NB4 (cell line): ENCODE measurements around the gene RMC1.

Experiments
- POLR2A ChIP-seq: IDR thresholded peaks from 2 replicates; pipeline ENCODE4 v1.6.1; 2011; ENCODE audit warnings: mild to moderate bottlenecking; ENCODE audit not compliant: insufficient read length; ENCODE audit errors: extremely low read depth
- TF ChIP-seq, protein P1 (sequence below): IDR thresholded peaks from one replicate; pipeline ENCODE4 v1.5.1; 2012; ENCODE audit warnings: low read depth, low read length

DNA sequence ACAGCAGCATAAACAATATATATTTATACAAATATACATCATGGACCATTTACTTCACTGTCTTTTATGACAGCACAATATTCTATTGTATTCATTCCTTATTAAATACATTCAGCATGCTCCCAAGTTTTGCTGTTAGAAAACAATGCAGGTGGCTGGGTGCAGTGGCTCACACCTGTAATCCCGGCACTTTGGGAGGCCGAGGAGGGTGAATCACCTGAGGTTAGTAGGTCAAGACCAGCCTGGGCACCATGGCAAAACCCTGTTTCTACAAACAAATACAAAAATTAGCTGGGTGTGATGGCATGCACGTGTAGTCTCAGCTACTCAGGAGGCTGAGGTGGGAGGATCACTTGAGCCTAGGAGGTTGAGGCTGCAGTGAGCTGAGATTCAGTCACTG lies 44.0 kb downstream of the RMC1 start:
- TF ChIP-seq, protein P1, sequence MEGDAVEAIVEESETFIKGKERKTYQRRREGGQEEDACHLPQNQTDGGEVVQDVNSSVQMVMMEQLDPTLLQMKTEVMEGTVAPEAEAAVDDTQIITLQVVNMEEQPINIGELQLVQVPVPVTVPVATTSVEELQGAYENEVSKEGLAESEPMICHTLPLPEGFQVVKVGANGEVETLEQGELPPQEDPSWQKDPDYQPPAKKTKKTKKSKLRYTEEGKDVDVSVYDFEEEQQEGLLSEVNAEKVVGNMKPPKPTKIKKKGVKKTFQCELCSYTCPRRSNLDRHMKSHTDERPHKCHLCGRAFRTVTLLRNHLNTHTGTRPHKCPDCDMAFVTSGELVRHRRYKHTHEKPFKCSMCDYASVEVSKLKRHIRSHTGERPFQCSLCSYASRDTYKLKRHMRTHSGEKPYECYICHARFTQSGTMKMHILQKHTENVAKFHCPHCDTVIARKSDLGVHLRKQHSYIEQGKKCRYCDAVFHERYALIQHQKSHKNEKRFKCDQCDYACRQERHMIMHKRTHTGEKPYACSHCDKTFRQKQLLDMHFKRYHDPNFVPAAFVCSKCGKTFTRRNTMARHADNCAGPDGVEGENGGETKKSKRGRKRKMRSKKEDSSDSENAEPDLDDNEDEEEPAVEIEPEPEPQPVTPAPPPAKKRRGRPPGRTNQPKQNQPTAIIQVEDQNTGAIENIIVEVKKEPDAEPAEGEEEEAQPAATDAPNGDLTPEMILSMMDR = no peak
- no peak for TF ChIP-seq POLR2A
